HepG2 (cell line): ENCODE results near the gene LRRN4CL. TPM values are rescaled to one million over a fixed set of nuclear protein-coding genes. Genes with fewer than 3 reads are reported as not detected.

Experiments
- ASH2L ChIP-seq: fragments of 300-600, 200-600 bp; sonication (generic); IDR thresholded peaks from 2 replicates; pipeline ENCODE4 v1.7.0; 2017; ENCODE audit warnings: low read depth, mild to moderate bottlenecking, moderate library complexity, mixed read lengths, low read length; ENCODE audit not compliant: insufficient read length
- CHCHD3 ChIP-seq: sonication (generic); formaldehyde crosslinking; IDR thresholded peaks from 2 replicates; pipeline ENCODE4 v1.8.0; 2022; ENCODE audit warnings: mild to moderate bottlenecking, missing genetic modification reagents, moderate library complexity
- CREB1 ChIP-seq, 2 experiments: fragments of 450-650 bp in 1 of 2; IDR thresholded peaks; 2 replicates each; pipeline ENCODE4 v1.6.1; 2016 to 2017; ENCODE audit warnings: control low read depth in 1 of 2, mild to moderate bottlenecking in 1 of 2, missing compliant biosample characterization in 1 of 2, missing genetic modification characterization in 1 of 2
- DR1 ChIP-seq: sonication (generic); formaldehyde crosslinking; IDR thresholded peaks from 2 replicates; pipeline ENCODE4 v1.8.0; 2021; ENCODE audit warnings: mild to moderate bottlenecking, missing genetic modification reagents, inconsistent platforms
- ERF ChIP-seq: IDR thresholded peaks from 2 replicates; pipeline ENCODE4 v1.6.1; 2018; ENCODE audit warnings: missing biosample characterization, missing genetic modification reagents
- ETV5 ChIP-seq: IDR thresholded peaks from 2 replicates; pipeline ENCODE4 v1.6.1; 2018; ENCODE audit warnings: missing biosample characterization, missing genetic modification reagents, inconsistent platforms, borderline replicate concordance
- FOXC1 ChIP-seq: sonication (generic); formaldehyde crosslinking; IDR thresholded peaks from 2 replicates; pipeline ENCODE4 v1.8.0; 2022; ENCODE audit warnings: mild to moderate bottlenecking, missing genetic modification reagents, borderline replicate concordance
- KAT8 ChIP-seq: IDR thresholded peaks from 2 replicates; pipeline ENCODE4 v1.6.1; 2016; ENCODE audit warnings: missing genetic modification reagents, missing compliant biosample characterization
- KMT2A ChIP-seq: sonication (generic); formaldehyde crosslinking; IDR thresholded peaks from 2 replicates; pipeline ENCODE4 v1.4.0; 2020; ENCODE audit warnings: missing genetic modification reagents
- PCBP1 ChIP-seq: fragments of 200-400 bp; formaldehyde crosslinking; IDR thresholded peaks from 2 replicates; pipeline ENCODE4 v1.6.1; 2017; ENCODE audit warnings: mild to moderate bottlenecking, low read depth, low read length, borderline replicate concordance
- RNF2 ChIP-seq: fragments of 450-650 bp; conservative IDR thresholded peaks from 2 replicates; pipeline ENCODE4 v1.6.1; 2016; ENCODE audit warnings: low read depth
- SAP130 ChIP-seq: IDR thresholded peaks from 2 replicates; pipeline ENCODE4 v1.6.1; 2016; ENCODE audit warnings: low read depth
- SP2 ChIP-seq: sonication (generic); formaldehyde crosslinking; IDR thresholded peaks from 2 replicates; pipeline ENCODE4 v1.5.1; 2020; ENCODE audit warnings: mild to moderate bottlenecking, missing genetic modification reagents
- TBX3 ChIP-seq: fragments of 450-650 bp; IDR thresholded peaks from 2 replicates; pipeline ENCODE4 v1.6.1; 2017; ENCODE audit warnings: antibody characterized with exemption, mild to moderate bottlenecking, inconsistent platforms, borderline replicate concordance
- ZBTB4 ChIP-seq: sonication (generic); formaldehyde crosslinking; IDR thresholded peaks from 2 replicates; pipeline ENCODE4 v1.4.0; 2020; ENCODE audit warnings: missing genetic modification reagents, mild to moderate bottlenecking, borderline replicate concordance
- ZBTB44 ChIP-seq: sonication (generic); formaldehyde crosslinking; IDR thresholded peaks from 2 replicates; pipeline ENCODE4 v1.4.0; 2020; ENCODE audit warnings: missing genetic modification reagents
- ZC3H13 ChIP-seq: sonication (generic); formaldehyde crosslinking; IDR thresholded peaks from 2 replicates; pipeline ENCODE4 v1.8.1; 2023; ENCODE audit warnings: mild to moderate bottlenecking, missing genetic modification reagents, moderate library complexity
- ZGPAT ChIP-seq: IDR thresholded peaks from 2 replicates; pipeline ENCODE4 v1.6.1; 2016; ENCODE audit warnings: mild to moderate bottlenecking
- ZNF547 ChIP-seq: sonication (generic); formaldehyde crosslinking; IDR thresholded peaks from 2 replicates; pipeline ENCODE4 v1.5.1; 2020; ENCODE audit warnings: mild to moderate bottlenecking, missing genetic modification reagents
- ZNF557 ChIP-seq: sonication (generic); formaldehyde crosslinking; IDR thresholded peaks from 2 replicates; pipeline ENCODE4 v1.4.0; 2020; ENCODE audit warnings: missing genetic modification reagents
- ZNF788 ChIP-seq: sonication (generic); formaldehyde crosslinking; IDR thresholded peaks from 2 replicates; pipeline ENCODE4 v1.5.0; 2020; ENCODE audit warnings: mild to moderate bottlenecking, missing genetic modification reagents, borderline replicate concordance
- polyA plus RNA-seq, 8 experiments: library from polyadenylated mRNA; depleted of rRNA in 3 of 8; stranded (reverse) in 7 of 8; unstranded in 1 of 8; fragments of >200 nt; fragmentation: Illumina TruSeq in 4 of 8; extraction: Trizol in 4 of 8; gene quantifications; 2 replicates each; pipeline versions ENCODE4 v1.2.1 to v1.2.3, GENCODE V29; 2011 to 2016; ENCODE audit warnings: low read depth in 4 of 8, missing spikeins in 1 of 8, mixed read lengths in 1 of 8; ENCODE audit not compliant: insufficient read depth in 1 of 8
- total RNA-seq, 5 experiments: library from RNA; depleted of rRNA; stranded (reverse); fragments of >200 nt; fragmentation: Illumina TruSeq; extraction: Trizol; gene quantifications; 2 replicates each; pipeline ENCODE4 v1.2.3, GENCODE V29; 2016; ENCODE audit warnings: low read depth in 1 of 5

The LRRN4CL gene
- total and polyA plus RNA-seq, 2 of the 13 experiments (the other 11 are each of a cell fraction or from before 2014, with no cell fraction given): 0.11 TPM; not detected in 1

GRCh38 chr11:62705880-62706849 is 16.8 kb upstream of the LRRN4CL start (continued):
- peak; percentile 97 for TF ChIP-seq ZC3H13
- TF ChIP-seq RNF2: no peak
- TF ChIP-seq ZBTB4 (CRISPR knock-in tag): peak; percentile 31; the same call in 1 of the 2 replicates
- peak; percentile 61 for TF ChIP-seq ASH2L
- 0 out of 2 replicates have a peak, but pooled peaks have one; percentile 36 for TF ChIP-seq ERF (CRISPR knock-in tag)
- TF ChIP-seq ZNF557 (CRISPR knock-in tag): no peak
- TF ChIP-seq KMT2A (CRISPR knock-in tag): 0 out of 2 replicates have a peak, but pooled peaks have one; percentile 47
- TF ChIP-seq KAT8: peak; percentile 48; the same call in 1 of the 2 replicates
- peak; percentile 49; the same call in 1 of the 2 replicates for TF ChIP-seq FOXC1 (CRISPR knock-in tag)
- peak; percentile 64; the same call in 1 of the 2 replicates for TF ChIP-seq ETV5 (CRISPR knock-in tag)
- peak; percentile 54; the same call in 1 of the 2 replicates for TF ChIP-seq ZNF788 (CRISPR knock-in tag)
- peak; percentile 39; the same call in 1 of the 2 replicates for TF ChIP-seq ZGPAT (CRISPR knock-in tag)
- no peak for TF ChIP-seq TBX3
- no peak for TF ChIP-seq ZBTB44
- peak; percentile 81; the same call in 1 of the 2 replicates for TF ChIP-seq ZNF547
- peak; percentile 75 for TF ChIP-seq SP2 (CRISPR knock-in tag)
- 0 out of 2 replicates have a peak, but pooled peaks have one; percentile 26 for TF ChIP-seq CREB1 (IDR thresholded peaks at IDR 0.05)
- TF ChIP-seq CREB1 (CRISPR knock-in tag; IDR thresholded peaks at IDR 0.05): no peak
- peak; percentile 90 for TF ChIP-seq SAP130 (CRISPR knock-in tag)
- TF ChIP-seq PCBP1: 0 out of 2 replicates have a peak, but pooled peaks have one; percentile 5
- TF ChIP-seq DR1: peak; percentile 70
- no peak for TF ChIP-seq CHCHD3
